Stimulated activated CD8-positive, alpha-beta memory T cell treated with anti-CD3 and anti-CD28 coated beads, Interleukin-7, amount 100 ng/mL, for 48 hours (primary cell): ENCODE results near the gene PAIP2.
"Not testable (repeated sequence)": the region's sequence is repeated elsewhere in the genome, so short reads cannot be mapped to it uniquely, and the experiment has no call there.

Experiments
- DNase-seq, 2 donors: peaks; one replicate each; pipeline ENCODE4 v3.0.0-alpha.2; 2020; ENCODE audit warnings: low read depth in 1 of 2; ENCODE audit errors: extremely low read depth in 1 of 2

The PAIP2 gene, protein sequence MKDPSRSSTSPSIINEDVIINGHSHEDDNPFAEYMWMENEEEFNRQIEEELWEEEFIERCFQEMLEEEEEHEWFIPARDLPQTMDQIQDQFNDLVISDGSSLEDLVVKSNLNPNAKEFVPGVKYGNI

GRCh38 chr5:139341689-139342422, at the start of gene PAIP2:
Gene PAIP2 (plus strand): TSS chr5:139341854. CDS start chr5:139363785, 21,931 bp downstream.
- peak; percentile 95 to 96 for DNase-seq

DNA sequence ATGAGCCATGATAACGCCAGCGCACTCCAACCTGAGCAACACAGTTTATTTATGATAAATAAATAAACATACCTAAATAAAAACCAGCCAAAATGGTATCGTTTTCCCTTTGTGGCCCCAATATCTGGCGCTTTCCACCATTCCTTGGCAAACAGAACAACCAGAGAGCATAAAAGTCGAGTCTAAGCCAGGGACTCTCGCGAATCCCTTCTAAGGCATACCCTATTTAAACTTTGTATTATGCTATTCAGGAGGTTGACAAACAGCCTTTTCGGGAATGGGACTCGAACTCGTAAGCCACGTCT, 48.5 kb upstream of the PAIP2 start:
- no peak for DNase-seq

DNA sequence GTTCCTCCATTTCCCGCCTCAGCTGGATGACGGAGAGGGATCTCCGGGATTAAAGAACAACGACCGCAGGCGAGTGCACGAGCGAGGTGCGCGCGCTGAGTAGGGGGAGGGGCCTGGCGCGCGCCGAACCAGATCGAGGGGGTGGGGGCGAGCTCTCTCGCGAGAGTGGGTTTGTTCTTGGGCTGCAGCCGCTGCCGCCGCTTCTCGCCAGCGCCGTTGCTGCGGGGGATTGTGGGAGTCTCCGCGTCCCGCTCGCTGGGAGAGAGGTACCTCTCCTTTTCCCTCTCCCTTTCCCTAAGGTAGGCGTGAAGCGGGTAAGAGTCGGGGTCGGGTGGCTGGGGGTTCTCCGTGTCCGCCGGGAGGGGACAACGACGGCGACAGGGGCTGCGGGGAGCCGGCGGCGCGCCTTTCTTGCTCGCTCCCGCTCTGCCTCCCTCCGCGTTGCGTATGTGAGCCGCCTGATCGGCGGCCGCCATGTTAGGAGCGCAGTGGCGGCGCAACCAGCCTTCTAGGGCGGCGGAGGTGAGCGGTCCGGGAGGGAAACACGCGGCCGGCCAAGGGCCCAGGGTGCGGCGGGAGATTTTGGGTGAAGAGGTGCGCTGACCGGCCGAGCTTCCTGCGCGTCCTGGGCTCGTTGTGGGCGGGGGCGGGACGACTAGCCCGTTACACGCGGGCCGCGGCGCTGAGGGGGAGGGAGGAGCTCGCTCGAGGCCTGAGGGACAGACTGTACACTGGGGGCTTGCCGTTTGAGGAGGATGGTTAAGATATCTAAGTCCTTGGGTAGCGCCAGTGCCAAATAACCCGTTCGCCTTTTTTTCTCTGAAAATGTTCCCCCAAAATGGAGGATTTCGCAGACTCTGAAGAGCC, 47.9 kb upstream of the PAIP2 start, which contains the start of gene MATR3:
TSS of gene MATR3 (plus strand) at position 234 of the 867 bp plus-strand sequence. CDS start 13,676 bp downstream, outside the sequence.
- DNase-seq: peak; percentile 86 to 88

DNA sequence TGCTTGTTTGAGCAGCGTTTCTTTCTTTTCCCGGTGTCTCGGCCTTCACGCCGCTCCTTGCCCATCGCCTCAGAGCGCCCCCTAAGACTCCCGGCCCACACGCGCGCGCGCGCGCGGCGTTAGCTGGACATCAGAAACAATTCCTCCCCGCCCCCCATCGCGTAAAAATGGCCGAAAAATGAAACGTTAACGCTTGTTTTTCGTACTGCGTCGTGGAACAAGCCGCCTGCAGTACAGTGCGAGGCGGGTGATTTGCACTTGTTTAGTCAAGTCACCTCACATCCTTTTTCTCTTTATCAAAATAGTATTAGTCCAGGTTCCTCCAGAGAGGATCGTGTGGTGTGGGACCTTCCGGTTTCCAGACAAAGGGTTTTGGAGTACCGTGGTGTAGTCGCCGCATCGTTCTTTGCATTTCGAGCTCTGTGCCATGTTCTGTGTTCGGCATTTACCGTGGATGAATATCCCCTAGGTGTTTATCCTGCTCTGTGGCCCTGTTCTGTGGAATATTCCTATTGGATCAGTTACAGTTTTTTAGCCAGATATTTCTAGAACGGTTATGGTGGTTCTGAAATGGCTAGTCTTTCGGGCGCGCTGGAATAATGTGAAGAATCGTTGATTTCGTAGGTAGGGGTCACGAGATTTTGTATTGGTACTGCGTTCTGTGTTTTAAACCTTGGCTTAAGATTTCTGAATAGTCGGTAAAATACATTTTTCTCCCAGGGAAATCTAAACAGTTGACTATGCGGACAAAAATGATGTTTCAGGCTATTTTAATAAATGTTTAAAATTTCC, 47.1 kb upstream of the PAIP2 start:
- DNase-seq: no peak

GRCh38 chr5:139295346-139296057, 46.2 kb upstream of the PAIP2 start:
- DNase-seq: no peak

- no peak for DNase-seq
Measured at GRCh38 chr5:139296198-139296597, 45.5 kb upstream of the PAIP2 start.

DNA sequence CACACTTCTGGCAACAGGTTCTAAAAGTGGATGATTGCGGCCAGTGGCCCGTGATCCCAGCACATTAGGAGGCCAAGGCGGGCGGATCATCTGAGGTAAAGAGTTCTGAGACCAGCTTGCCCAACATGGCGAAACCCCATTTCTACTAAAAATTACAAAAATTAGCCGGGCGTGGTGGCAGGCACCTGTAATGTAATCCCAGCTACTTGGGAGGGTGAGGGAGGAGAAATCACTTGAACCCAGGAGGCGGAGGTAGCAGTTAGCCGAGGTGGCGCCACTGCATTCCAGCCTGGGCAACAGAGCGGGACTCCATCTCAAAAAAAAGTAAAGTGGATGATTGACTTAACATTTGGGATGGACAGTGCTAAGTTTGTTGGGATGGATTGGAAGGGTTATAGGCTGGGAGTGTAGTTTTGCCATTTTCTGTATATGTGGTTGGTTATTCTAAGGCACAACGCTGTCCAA, 44.8 kb upstream of the PAIP2 start:
- DNase-seq: no peak

- DNase-seq: no peak
Measured at GRCh38 chr5:139297439-139298133, 44.1 kb upstream of the PAIP2 start.

GRCh38 chr5:139298242-139298641, 43.4 kb upstream of the PAIP2 start:
- DNase-seq: no peak

DNA sequence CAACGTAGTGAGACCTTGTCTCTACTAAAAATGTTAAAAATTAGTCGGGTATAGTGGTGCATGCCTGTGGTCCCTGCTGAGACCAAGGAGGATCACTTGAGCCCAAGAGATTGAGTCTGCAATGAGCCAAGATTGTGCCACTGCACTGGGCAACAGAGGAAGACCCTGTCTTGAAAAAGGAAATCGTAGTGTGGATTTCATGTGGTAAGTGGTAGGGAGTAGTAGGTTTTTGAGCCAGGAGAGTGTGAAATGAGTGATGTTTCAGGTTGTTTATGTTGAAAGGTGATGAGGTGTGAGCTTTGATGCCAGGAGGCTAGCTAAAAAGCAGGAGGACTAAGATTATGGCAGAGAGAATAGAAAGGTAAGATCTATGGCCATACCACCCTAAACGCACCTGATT, 42.2 kb upstream of the PAIP2 start:
- no peak for DNase-seq

DNA sequence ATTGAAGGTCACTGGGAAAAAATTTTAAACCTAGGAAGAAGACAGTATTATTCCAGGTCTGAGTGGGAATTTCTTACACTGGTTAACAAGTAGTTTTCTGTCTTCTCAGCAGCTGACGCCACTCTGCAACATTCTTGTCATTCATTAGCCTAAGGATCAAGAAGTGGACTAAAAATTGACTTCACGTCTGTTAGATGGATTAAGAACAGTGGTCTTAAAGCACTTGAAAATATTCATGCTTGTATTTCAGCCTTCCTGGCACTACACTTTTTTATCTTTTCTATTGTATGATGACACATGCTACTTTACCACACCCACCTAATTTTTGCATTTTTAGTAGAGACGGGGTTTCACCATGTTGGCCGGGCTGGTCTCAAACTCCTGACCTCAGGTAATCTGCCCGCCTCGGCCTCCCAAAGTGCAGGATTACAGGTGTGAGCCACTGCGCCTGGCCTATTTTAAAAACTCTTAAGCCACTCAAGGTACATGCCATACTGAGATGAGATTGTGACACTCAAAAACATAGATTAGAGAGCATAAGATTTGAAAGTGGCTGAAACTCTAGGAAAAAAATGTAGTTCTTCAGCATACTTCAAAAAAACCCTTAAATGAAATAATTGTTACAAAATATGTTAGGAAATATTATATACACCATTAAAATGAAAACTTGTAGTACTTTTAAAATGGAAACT, 39.7 kb upstream of the PAIP2 start:
- no peak for DNase-seq

- DNase-seq: no peak
Measured at GRCh38 chr5:139304391-139305324, 37.0 kb upstream of the PAIP2 start.

DNA sequence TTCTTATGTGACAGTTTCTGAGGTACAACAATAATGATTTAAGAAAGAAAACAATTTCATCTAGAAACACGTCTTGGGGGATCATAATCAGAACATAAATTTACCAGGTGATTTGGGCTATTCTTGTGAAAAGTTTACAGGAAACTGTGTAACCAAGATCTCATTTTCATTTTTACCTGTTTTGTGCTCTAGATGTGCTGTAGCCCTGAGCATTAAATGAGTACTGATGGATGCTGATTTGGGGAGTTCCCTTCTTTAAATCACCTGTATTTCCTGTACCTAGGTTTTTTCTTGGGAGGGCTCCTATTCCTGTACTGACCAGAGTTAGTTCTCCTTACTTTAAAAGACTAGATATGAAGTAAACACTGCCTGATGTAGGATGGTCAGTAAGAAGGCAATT, 35.5 kb upstream of the PAIP2 start:
- DNase-seq: no peak

- no peak for DNase-seq
Measured at GRCh38 chr5:139306628-139307379, 34.9 kb upstream of the PAIP2 start.

- no peak for DNase-seq
Measured at GRCh38 chr5:139308797-139309196, 32.9 kb upstream of the PAIP2 start.

GRCh38 chr5:139310715-139311186, 30.9 kb upstream of the PAIP2 start:
- not testable (repeated sequence) for DNase-seq

- no peak for DNase-seq
Measured at GRCh38 chr5:139312075-139312474, 29.6 kb upstream of the PAIP2 start.
